ENCODE measurements around the gene HIVEP1.

DNA sequence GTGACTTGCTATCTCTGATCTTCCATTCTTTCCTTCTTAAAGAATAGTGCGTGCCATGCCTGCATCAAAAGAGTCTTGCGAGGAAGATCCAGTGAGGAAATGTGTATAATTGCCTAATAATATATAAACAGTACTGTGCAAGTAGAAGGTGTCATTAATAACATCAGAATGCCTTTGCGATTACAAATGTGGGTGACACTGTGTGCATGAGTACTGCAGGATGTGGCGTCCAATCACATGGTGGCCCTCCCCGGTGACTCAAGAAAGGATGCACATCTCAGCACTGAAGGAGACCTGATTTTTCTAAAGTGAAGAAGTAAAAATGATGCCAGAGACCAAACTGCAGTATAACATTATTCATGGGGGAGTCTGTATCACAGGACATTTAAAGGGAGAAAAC, 170.6 kb downstream of the HIVEP1 start:
- TF ChIP-seq, protein P1, sequence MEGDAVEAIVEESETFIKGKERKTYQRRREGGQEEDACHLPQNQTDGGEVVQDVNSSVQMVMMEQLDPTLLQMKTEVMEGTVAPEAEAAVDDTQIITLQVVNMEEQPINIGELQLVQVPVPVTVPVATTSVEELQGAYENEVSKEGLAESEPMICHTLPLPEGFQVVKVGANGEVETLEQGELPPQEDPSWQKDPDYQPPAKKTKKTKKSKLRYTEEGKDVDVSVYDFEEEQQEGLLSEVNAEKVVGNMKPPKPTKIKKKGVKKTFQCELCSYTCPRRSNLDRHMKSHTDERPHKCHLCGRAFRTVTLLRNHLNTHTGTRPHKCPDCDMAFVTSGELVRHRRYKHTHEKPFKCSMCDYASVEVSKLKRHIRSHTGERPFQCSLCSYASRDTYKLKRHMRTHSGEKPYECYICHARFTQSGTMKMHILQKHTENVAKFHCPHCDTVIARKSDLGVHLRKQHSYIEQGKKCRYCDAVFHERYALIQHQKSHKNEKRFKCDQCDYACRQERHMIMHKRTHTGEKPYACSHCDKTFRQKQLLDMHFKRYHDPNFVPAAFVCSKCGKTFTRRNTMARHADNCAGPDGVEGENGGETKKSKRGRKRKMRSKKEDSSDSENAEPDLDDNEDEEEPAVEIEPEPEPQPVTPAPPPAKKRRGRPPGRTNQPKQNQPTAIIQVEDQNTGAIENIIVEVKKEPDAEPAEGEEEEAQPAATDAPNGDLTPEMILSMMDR (IDR thresholded peaks at IDR 0.05), result no peak
- TF ChIP-seq POLR2AphosphoS5 (IDR thresholded peaks at IDR 0.05; ENCODE audit: low read depth, low read length), result no peak
- TF ChIP-seq TCF7L2 (IDR thresholded peaks at IDR 0.05; ENCODE audit: low read depth, low read length), result no peak
- TF ChIP-seq SIN3A (IDR thresholded peaks at IDR 0.05; ENCODE audit: borderline replicate concordance, insufficient read depth, low read depth, low read length), result no peak

Measured in Panc1 (cell line).